ENCODE results near the gene TNFRSF21.

DNA sequence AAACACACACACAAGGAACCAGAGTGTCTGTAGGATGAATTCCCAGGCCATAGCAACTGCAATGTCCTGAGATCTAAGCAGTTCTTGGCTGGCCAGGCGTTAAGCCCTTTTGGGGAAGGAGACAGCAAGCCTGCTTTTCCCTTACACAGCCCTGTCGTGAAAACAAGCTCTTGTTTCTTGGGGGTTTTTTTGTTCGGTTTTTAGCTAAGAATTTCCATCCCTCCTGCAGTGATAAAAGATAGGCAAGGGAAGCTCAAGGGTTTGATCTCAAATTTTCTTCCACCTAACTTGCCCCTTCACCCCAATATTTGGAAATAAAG is 1.5 kb downstream of the TNFRSF21 start:
- TF ChIP-seq TAF1 (IDR thresholded peaks at IDR 0.05; ENCODE audit: borderline replicate concordance, low read depth, low read length): no peak
- TF ChIP-seq POLR2A (IDR thresholded peaks at IDR 0.05; ENCODE audit: low read depth, low read length): no peak

Measured in GM12892 (cell line).